Sigmoid colon (tissue), 7 donors: Measurements from ENCODE around the gene GYG2. TPM values are rescaled to one million over a fixed set of nuclear protein-coding genes. Genes with fewer than 3 reads are reported as not detected.

Source experiments
- DNase-seq: peaks from one replicate; pipeline ENCODE4 v3.0.0-alpha.2; 2019
- H3K27ac ChIP-seq, 4 donors: fragments of 200-600 bp; sonication (generic); one replicate each; pipeline ENCODE4 v1.5.1; 2016 to 2019; ENCODE audit warnings: mild to moderate bottlenecking in 1 of 4
- H3K27me3 ChIP-seq, 3 donors: fragments of 200-600 bp; sonication (generic); one replicate each; pipeline ENCODE4 v1.5.1; 2019; ENCODE audit warnings: mild to moderate bottlenecking in 1 of 3
- H3K36me3 ChIP-seq, 4 donors: fragments of 200-600 bp; sonication (generic); one replicate each; pipeline ENCODE4 v1.5.1; 2016 to 2019
- H3K4me1 ChIP-seq, 4 donors: fragments of 200-600 bp; sonication (generic); one replicate each; pipeline ENCODE4 v1.5.1; 2017 to 2019
- H3K4me3 ChIP-seq, 4 donors: fragments of 200-600 bp; sonication (generic); one replicate each; pipeline ENCODE4 v1.5.1; 2017 to 2019; ENCODE audit warnings: mild to moderate bottlenecking in 2 of 4, moderate library complexity in 1 of 4
- H3K9me3 ChIP-seq, 4 donors: fragments of 200-600 bp in 3 of 4; sonication (generic) in 3 of 4; one replicate each; pipeline versions ENCODE4 v1.5.1 to v1.6.1; 2013 to 2019
- CTCF ChIP-seq, 4 experiments: fragments of 450-650 bp in 3 of 4; fragments of 200-600 bp in 1 of 4; IDR thresholded peaks; one replicate each; pipeline ENCODE4 v1.5.1; 2016 to 2019; ENCODE audit warnings: antibody characterized with exemption in 4 of 4, mild to moderate bottlenecking in 3 of 4, moderate library complexity in 2 of 4
- EP300 ChIP-seq, 4 donors: sonication (generic); formaldehyde crosslinking; IDR thresholded peaks; one replicate each; pipeline ENCODE4 v1.6.1; 2017; ENCODE audit warnings: antibody characterized with exemption in 4 of 4
- POLR2A ChIP-seq, 2 donors: fragments of 450-650 bp; IDR thresholded peaks; one replicate each; pipeline ENCODE4 v1.6.1; 2016; ENCODE audit warnings: antibody characterized with exemption in 2 of 2, mild to moderate bottlenecking in 2 of 2, moderate library complexity in 2 of 2
- POLR2AphosphoS5 ChIP-seq, 4 donors: sonication (generic); formaldehyde crosslinking; IDR thresholded peaks; one replicate each; pipeline ENCODE4 v1.6.1; 2017; ENCODE audit warnings: antibody characterized with exemption in 4 of 4
- WGBS, 2 donors: extraction: QIAGEN DNeasy Blood & Tissue Kit; methylation state at CpG; one replicate each; pipeline ENCODE4 v1.1.7; 2013; 5-methylcytosine and 5-hydroxymethylcytosine counted together
- intact Hi-C: fragments of 100-400 bp; cut with DNase I; formaldehyde crosslinking; loops from one replicate; pipeline ENCODE4 v1.15.1; 2023
- polyA plus RNA-seq, 3 donors: library from polyadenylated mRNA; stranded (reverse); fragments of 200-250 nt; gene quantifications; one replicate each; pipeline ENCODE4 v1.2.3, GENCODE V29; 2013
- total RNA-seq, 4 donors: library from RNA; depleted of rRNA; stranded (reverse); fragments of >200 nt; gene quantifications; one replicate each; pipeline ENCODE4 v1.1.0, GENCODE V29; 2016
- donor health status: healthy with polysubstance abuse.
- donor health status: Bipolar disorder and iron deficiency.
- donor health status: healthy.

GYG2 gene
- total and polyA plus RNA-seq, 7 donors: 1.6 to 6.0 (median 3.9) TPM

- no peaks in the 10 kb centered on the region for H3K4me1 ChIP-seq
- TF ChIP-seq POLR2AphosphoS5 (IDR thresholded peaks at IDR 0.05) (no peak), EP300 (IDR thresholded peaks at IDR 0.05) (no peak), POLR2A (IDR thresholded peaks at IDR 0.05) (no peak), CTCF (IDR thresholded peaks at IDR 0.05) (no peak)
- H3K27ac ChIP-seq: no peak overlapping the region
- no peak overlapping the region for H3K4me3 ChIP-seq
- no peaks in the 10 kb centered on the region for H3K27me3 ChIP-seq
- H3K36me3 ChIP-seq: no peaks in the 10 kb centered on the region
- WGBS, 2 donors: 34 to 62% methylated on average over 9 of the region's 9 CpGs
- intact Hi-C loops: no loop called here
- H3K9me3 ChIP-seq: no peaks in the 10 kb centered on the region
- DNase-seq: no peak
Measured at GRCh38 chrX:2819345-2820135, 9.2 kb upstream of the GYG2 start.

- Histone ChIP-seq H3K27me3 (no peaks in the 10 kb centered on the region), H3K27ac (no peak overlapping the region), H3K36me3 (no peaks in the 10 kb centered on the region), H3K9me3 (no peaks in the 10 kb centered on the region), H3K4me1 (no peaks in the 10 kb centered on the region), H3K4me3 (no peak overlapping the region)
- TF ChIP-seq EP300 (IDR thresholded peaks at IDR 0.05): no peak
- TF ChIP-seq POLR2A (IDR thresholded peaks at IDR 0.05): no peak
- TF ChIP-seq CTCF (IDR thresholded peaks at IDR 0.05): no peak
- TF ChIP-seq POLR2AphosphoS5 (IDR thresholded peaks at IDR 0.05): no peak
- DNase-seq: no peak
- WGBS, 2 donors: 17 to 37% methylated on average over 8 of the region's 8 CpGs
- intact Hi-C loops: no loop called here
Measured at GRCh38 chrX:2820136-2820771, 8.5 kb upstream of the GYG2 start.

- DNase-seq: no peak
- Histone ChIP-seq H3K4me3 (no peak overlapping the region), H3K9me3 (no peaks in the 10 kb centered on the region), H3K27me3 (no peaks in the 10 kb centered on the region), H3K27ac (no peak overlapping the region), H3K4me1 (peaks cover 0 to 5% (median 0%) of the 10 kb centered on the region in 4 donors), H3K36me3 (no peaks in the 10 kb centered on the region)
- TF ChIP-seq EP300 (IDR thresholded peaks at IDR 0.05) (no peak), CTCF (IDR thresholded peaks at IDR 0.05) (no peak), POLR2AphosphoS5 (IDR thresholded peaks at IDR 0.05) (no peak), POLR2A (IDR thresholded peaks at IDR 0.05) (no peak)
- intact Hi-C loops: no loop called here
- 9 to 56% methylated on average over 13 of the region's 13 CpGs for WGBS, 2 donors
Measured at GRCh38 chrX:2823795-2824386, 4.8 kb upstream of the GYG2 start.

GRCh38 chrX:2824886-2825285 is 3.8 kb upstream of the GYG2 start:
- peaks cover 0 to 15% (median 3%) of the 10 kb centered on the region in 4 donors for H3K4me1 ChIP-seq
- no peak overlapping the region for H3K4me3 ChIP-seq
- intact Hi-C loops: no loop called here
- no peak overlapping the region for H3K27ac ChIP-seq
- no peaks in the 10 kb centered on the region for H3K9me3 ChIP-seq
- H3K36me3 ChIP-seq: no peaks in the 10 kb centered on the region
- peaks cover 0 to 7% (median 3%) of the 10 kb centered on the region in 3 donors for H3K27me3 ChIP-seq
- no peak for DNase-seq
- TF ChIP-seq POLR2A (IDR thresholded peaks at IDR 0.05): no peak
- TF ChIP-seq EP300 (IDR thresholded peaks at IDR 0.05): no peak
- no peak for TF ChIP-seq CTCF (IDR thresholded peaks at IDR 0.05)
- TF ChIP-seq POLR2AphosphoS5 (IDR thresholded peaks at IDR 0.05): no peak
